ENCODE data around the gene ST3GAL2. TPM values are rescaled to one million over a fixed set of nuclear protein-coding genes. Genes with fewer than 3 reads are reported as not detected.
"Not testable (repeated sequence)": the region's sequence is repeated elsewhere in the genome, so short reads cannot be mapped to it uniquely, and the experiment has no call there.

Gene ST3GAL2
- total and polyA plus RNA-seq, 8 donors = 3.5 to 16.2 (median 4.6) TPM

- H3K9me3 ChIP-seq, H3K27ac ChIP-seq, H3K4me1 ChIP-seq, FAIRE-seq, H3K4me3 ChIP-seq, H3K27me3 ChIP-seq: not testable (repeated sequence)
- 53 to 59% methylated on average over 10 of the region's 10 CpGs for WGBS, 2 donors
- peak in 2 of 4 donors; percentile 21 to 28 for TF ChIP-seq CTCF (IDR thresholded peaks at IDR 0.05)
- peaks cover 0 to 30% (median 2%) of the 10 kb centered on the region in 3 donors for H3K36me3 ChIP-seq
- peak in 1 of 6 donors; percentile 30 for DNase-seq
- intact Hi-C loops (cut with DNase I) = loop anchor here in 1 of 3 donors (10.0 kb wide), 1 partner anchor 285 kb away; no protein-coding TSS in a partner anchor
- ATAC-seq = peak; percentile 51 to 77 (median 75)
Observed at GRCh38 chr16:70370145-70370544, 68.8 kb downstream of the ST3GAL2 start.

- DNase-seq = no peak
- peaks cover 6 to 66% (median 44%) of the 10 kb centered on the region in 3 donors for H3K36me3 ChIP-seq
- H3K9me3 ChIP-seq = no peaks in the 10 kb centered on the region
- no peak overlapping the region for H3K27ac ChIP-seq
- no peak for ATAC-seq
- no peak overlapping the region for H3K4me3 ChIP-seq
- TF ChIP-seq CTCF (IDR thresholded peaks at IDR 0.05) = no peak
- no peaks in the 10 kb centered on the region for H3K4me1 ChIP-seq
- WGBS, 2 donors = 91 to 94% methylated on average over 5 of the region's 5 CpGs
- intact Hi-C loops (cut with DNase I) = no loop called here
- H3K27me3 ChIP-seq = no peaks in the 10 kb centered on the region
- no peak for FAIRE-seq
Observed at GRCh38 chr16:70364399-70364798, 74.5 kb downstream of the ST3GAL2 start.

- 84 to 89% methylated on average over 7 of the region's 7 CpGs for WGBS, 2 donors
- peaks cover 6 to 90% (median 64%) of the 10 kb centered on the region in 3 donors for H3K36me3 ChIP-seq
- FAIRE-seq = no peak
Observed at GRCh38 chr16:70359552-70359951, 79.3 kb downstream of the ST3GAL2 start.

GRCh38 chr16:70349783-70350182 is 89.1 kb downstream of the ST3GAL2 start:
- peaks cover 0 to 17% (median 5%) of the 10 kb centered on the region in 3 donors for H3K4me1 ChIP-seq
- intact Hi-C loops (cut with DNase I) = no loop called here
- FAIRE-seq (no peak), DNase-seq (no peak), ATAC-seq (no peak)
- H3K9me3 ChIP-seq = no peaks in the 10 kb centered on the region
- H3K27ac ChIP-seq = no peak overlapping the region
- no peak for TF ChIP-seq CTCF (IDR thresholded peaks at IDR 0.05)
- no peaks in the 10 kb centered on the region for H3K27me3 ChIP-seq
- H3K36me3 ChIP-seq = peaks cover 0 to 22% (median 4%) of the 10 kb centered on the region in 3 donors
- H3K4me3 ChIP-seq = no peak overlapping the region
- 74 to 92% methylated on average over 2 of the region's 2 CpGs for WGBS, 2 donors

More at GRCh38 chr16:70359552-70359951, 79.3 kb downstream of the ST3GAL2 start:
- Histone ChIP-seq H3K27me3 (no peaks in the 10 kb centered on the region), H3K9me3 (no peaks in the 10 kb centered on the region), H3K4me3 (no peak overlapping the region), H3K4me1 (no peaks in the 10 kb centered on the region), H3K27ac (no peak overlapping the region)
- ATAC-seq (no peak), DNase-seq (peak in 1 of 6 donors; percentile 6)
- no peak for TF ChIP-seq CTCF (IDR thresholded peaks at IDR 0.05)
- intact Hi-C loops (cut with DNase I) = no loop called here

- Histone ChIP-seq H3K27me3 (no peaks in the 10 kb centered on the region), H3K36me3 (peaks cover 0 to 19% (median 4%) of the 10 kb centered on the region in 3 donors), H3K27ac (no peak overlapping the region), H3K4me3 (no peak overlapping the region), H3K9me3 (no peaks in the 10 kb centered on the region), H3K4me1 (peaks cover 0 to 17% (median 5%) of the 10 kb centered on the region in 3 donors)
- intact Hi-C loops (cut with DNase I) = no loop called here
- no peak for DNase-seq
- no peak for ATAC-seq
- no peak for TF ChIP-seq CTCF (IDR thresholded peaks at IDR 0.05)
- no peak for FAIRE-seq
- 60 to 69% methylated on average over 2 of the region's 2 CpGs for WGBS, 2 donors
Observed at GRCh38 chr16:70348991-70349390, 89.9 kb downstream of the ST3GAL2 start.
